A549 treated with DMSO at 1 μM for 4 hours (cell line): Measurements from ENCODE around the gene FUT7. TPM values are rescaled to one million over a fixed set of nuclear protein-coding genes. Genes with fewer than 3 reads are reported as not detected.

Source experiments
- total RNA-seq: library from RNA; stranded (reverse); fragments of 200-300 nt; extraction: Qiagen RNA extraction; gene quantifications from 5 replicates; pipeline ENCODE4 v1.2.3, GENCODE V29; 2022; ENCODE audit warnings: low read depth

Gene FUT7
- 0.12 TPM in 1 of 5 replicates, not detected in the others for total RNA-seq

DNA sequence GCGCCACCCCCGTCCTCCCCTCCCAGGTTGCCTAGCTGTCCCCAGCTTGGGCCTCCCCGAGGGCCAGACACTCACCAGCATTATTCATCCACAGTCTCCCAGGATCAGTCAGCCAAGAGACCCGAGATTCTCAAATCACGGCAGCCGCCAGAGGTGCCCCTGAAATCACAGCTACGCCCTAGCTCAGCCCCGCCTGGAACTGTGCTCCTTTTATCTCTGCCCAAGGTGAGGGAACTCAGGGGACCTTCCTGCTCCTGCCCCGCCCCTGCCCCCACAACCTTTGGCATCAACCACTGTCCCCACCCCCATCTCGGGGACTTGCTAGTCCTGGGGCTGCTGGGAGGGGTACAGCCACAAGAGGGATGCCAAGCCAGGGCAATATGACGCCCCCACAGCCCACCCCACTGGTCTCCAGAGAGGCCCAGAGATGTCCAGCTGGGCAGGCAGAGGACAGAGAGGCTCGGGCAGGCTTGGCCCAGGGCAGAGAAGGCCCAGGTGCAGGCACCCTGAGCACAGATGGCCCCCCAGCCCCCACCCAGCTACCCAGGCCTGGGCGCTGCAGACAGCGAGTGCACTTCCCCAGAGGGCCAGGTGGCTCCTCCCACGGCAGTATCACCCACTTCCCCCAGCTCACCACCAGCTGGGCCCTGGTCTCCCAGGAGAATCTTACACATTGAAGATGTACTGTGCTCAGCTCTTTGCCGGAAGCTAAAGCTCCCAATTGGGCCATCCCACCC is at the start of gene FUT7:
FUT7 (minus strand) TSS at position 185 of the 737 bp plus-strand sequence; CDS start at position 88, 97 bp downstream.

DNA sequence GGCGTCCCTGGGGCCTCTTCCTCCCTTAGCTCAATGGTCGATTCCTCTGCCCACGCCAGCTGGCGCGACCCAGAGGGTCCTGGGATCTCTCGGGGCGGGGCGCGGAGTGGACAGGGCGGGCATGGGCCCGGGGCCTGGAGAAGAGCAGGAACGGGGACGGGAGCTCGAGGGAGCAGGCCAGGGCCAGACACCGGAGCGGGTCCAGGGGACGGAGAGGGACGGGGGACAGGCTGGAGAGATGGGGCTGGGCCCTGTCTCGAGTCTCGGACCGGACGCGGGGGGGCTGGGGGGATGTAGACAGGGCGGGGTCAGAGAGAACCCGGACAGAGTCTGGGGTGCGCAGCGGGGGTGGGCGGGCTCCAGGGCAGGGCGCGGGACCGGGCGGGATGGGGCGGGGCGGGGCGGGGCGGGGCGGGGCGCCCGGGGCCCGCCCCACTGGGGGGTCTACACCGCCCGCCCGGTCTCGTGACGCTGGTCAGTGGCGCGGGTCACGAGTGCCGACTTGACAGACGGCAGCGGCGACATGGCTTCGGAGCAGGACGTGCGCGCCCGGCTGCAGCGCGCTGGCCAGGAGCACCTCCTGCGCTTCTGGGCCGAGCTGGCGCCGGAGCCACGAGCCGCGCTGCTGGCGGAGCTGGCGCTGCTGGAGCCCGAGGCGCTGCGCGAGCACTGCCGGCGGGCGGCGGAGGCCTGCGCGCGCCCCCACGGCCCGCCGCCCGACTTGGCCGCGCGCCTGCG is 45.3 kb upstream of the FUT7 start, which contains the start of gene UAP1L1:
UAP1L1 (plus strand) TSS at position 508 of the 738 bp plus-strand sequence; CDS start at position 524, 16 bp downstream.

GRCh38 chr9:137070201-137070905 is 38.5 kb upstream of the FUT7 start, which contains the start of gene SAPCD2:
Gene SAPCD2, minus strand, starts transcription at chr9:137070557. Its CDS starts 97 bp downstream, at chr9:137070460.

GRCh38 chr9:137053944-137054931 is 22.4 kb upstream of the FUT7 start, which contains the start of gene ENTPD2:
Gene ENTPD2, minus strand, starts transcription at chr9:137054061. Its CDS starts 64 bp downstream, at chr9:137053997.

GRCh38 chr9:137046088-137046787 is 14.3 kb upstream of the FUT7 start, which contains the start of gene NPDC1:
Gene NPDC1, minus strand, starts transcription at chr9:137046177. Its CDS starts 188 bp downstream, at chr9:137045989.

GRCh38 chr9:137027369-137028262 is 4.3 kb downstream of the FUT7 start, which contains the start of gene ABCA2:
Gene ABCA2, minus strand, starts transcription at chr9:137028237. Its CDS starts 97 bp downstream, at chr9:137028140.

GRCh38 chr9:136996361-136997292 is 35.3 kb downstream of the FUT7 start, which contains the start of gene CLIC3:
Gene CLIC3, minus strand, starts transcription at chr9:136996568. Its CDS starts 25 bp downstream, at chr9:136996543.

DNA sequence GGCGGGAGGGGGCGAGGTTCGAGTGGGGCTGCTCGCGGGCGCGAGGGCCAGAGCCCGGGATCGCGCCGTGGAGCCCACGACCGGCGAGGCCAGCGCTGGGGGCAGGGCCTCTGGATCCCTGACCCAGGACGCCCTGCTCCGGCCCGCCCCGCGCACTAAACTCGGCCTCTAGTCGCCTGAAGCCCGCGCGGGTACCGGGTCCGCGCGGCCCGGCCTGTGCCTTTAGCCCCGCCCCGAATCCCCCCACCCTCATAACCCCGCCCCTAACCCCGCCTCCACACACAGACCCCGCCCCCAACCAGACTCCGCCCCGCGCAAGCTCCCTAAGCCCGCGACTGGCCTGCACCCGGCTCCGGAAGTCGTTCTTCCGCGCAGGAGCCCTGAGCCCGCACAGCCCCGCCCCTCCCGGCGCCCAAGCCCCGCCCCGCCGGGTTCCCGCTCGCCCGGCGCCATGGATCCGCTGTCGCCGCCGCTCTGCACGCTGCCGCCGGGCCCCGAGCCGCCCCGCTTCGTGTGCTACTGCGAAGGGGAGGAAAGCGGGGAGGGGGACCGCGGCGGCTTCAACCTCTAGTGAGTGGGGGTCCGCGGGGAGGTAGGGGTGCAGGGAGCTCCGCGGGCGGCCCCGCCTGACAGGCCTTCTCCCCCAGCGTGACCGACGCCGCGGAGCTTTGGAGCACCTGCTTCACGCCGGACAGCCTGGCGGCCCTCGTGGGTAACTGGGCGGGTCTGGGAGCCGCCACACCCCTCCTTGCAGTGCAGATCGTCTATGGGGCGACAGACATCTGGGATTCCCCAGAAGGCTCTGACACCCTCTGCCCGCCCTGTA is 39.7 kb downstream of the FUT7 start, which contains the start of gene PAXX:
PAXX (plus strand) TSS at position 430 of the 826 bp plus-strand sequence; CDS start at position 452, 22 bp downstream.

GRCh38 chr9:136982232-136983051 is 49.4 kb downstream of the FUT7 start, which contains the start of gene LCNL1:
Gene LCNL1, plus strand, starts transcription at chr9:136982993. Its CDS starts 594 bp downstream, at chr9:136983587.

Other genes with a start within 250 kb of the FUT7 start
- 64.9 to 72.6 TPM (median 70.3 TPM) in 5 replicates for gene TMEM141, start 240.7 kb downstream of the FUT7 start, total RNA-seq
- gene CCDC183, start 235.8 kb downstream of the FUT7 start, total RNA-seq = 0.10 to 0.34 TPM (median 0.26 TPM) in 5 replicates
- 65.6 to 91.8 TPM (median 82.0 TPM) in 5 replicates for gene RABL6, start 224.1 kb downstream of the FUT7 start, total RNA-seq
- 3.2 to 4.8 TPM (median 3.8 TPM) in 5 replicates for gene AJM1, start 189.6 kb downstream of the FUT7 start, total RNA-seq
- gene PHPT1, start 182.7 kb downstream of the FUT7 start, total RNA-seq = 270 to 314 TPM (median 281 TPM) in 5 replicates
- 1.8 to 5.4 TPM (median 4.1 TPM) in 5 replicates for gene MAMDC4, start 179.7 kb downstream of the FUT7 start, total RNA-seq
- gene EDF1, start 165.8 kb downstream of the FUT7 start, total RNA-seq = 440 to 480 TPM (median 443 TPM) in 5 replicates
- gene TRAF2, start 145.6 kb downstream of the FUT7 start, total RNA-seq = 42.4 to 76.5 TPM (median 63.8 TPM) in 5 replicates
- 67.1 to 97.1 TPM (median 91.2 TPM) in 5 replicates for gene FBXW5, start 87.3 kb downstream of the FUT7 start, total RNA-seq
- 0.71 to 1.5 TPM (median 1.1 TPM) in 5 replicates for gene C8G, start 86.8 kb downstream of the FUT7 start, total RNA-seq
- gene LCN12, start 79.8 kb downstream of the FUT7 start, total RNA-seq = 0.95 to 1.9 TPM (median 1.4 TPM) in 5 replicates
- gene PTGDS, start 54.6 kb downstream of the FUT7 start, total RNA-seq = 0.28 to 0.37 TPM (median 0.33 TPM) in 3 of 5 replicates, not detected in the others
- gene LCNL1, start 49.1 kb downstream of the FUT7 start, total RNA-seq = 0.02 to 0.10 TPM (median 0.05 TPM) in 3 of 5 replicates, not detected in the others
- gene PAXX, start 39.7 kb downstream of the FUT7 start, total RNA-seq = 44.8 to 86.6 TPM (median 72.0 TPM) in 5 replicates
- 2.2 to 2.7 TPM (median 2.6 TPM) in 5 replicates for gene CLIC3, start 35.5 kb downstream of the FUT7 start, total RNA-seq
- 19.3 to 29.0 TPM (median 25.8 TPM) in 5 replicates for gene ABCA2, start 3.9 kb downstream of the FUT7 start, total RNA-seq
- gene NPDC1, start 14.1 kb upstream of the FUT7 start, total RNA-seq = 43.4 to 83.2 TPM (median 74.9 TPM) in 5 replicates
- gene ENTPD2, start 22.0 kb upstream of the FUT7 start, total RNA-seq = 0.67 to 0.95 TPM (median 0.82 TPM) in 5 replicates
- gene SAPCD2, start 38.5 kb upstream of the FUT7 start, total RNA-seq = 15.1 to 29.3 TPM (median 23.8 TPM) in 5 replicates
- gene UAP1L1, start 45.4 kb upstream of the FUT7 start, total RNA-seq = 10.5 to 16.3 TPM (median 11.5 TPM) in 5 replicates
- 44.5 to 52.7 TPM (median 47.9 TPM) in 5 replicates for gene MAN1B1, start 54.9 kb upstream of the FUT7 start, total RNA-seq
- 73.1 to 121 TPM (median 107 TPM) in 5 replicates for gene DPP7, start 82.6 kb upstream of the FUT7 start, total RNA-seq
- 0.10 to 0.62 TPM (median 0.57 TPM) in 5 replicates for gene GRIN1, start 107.1 kb upstream of the FUT7 start, total RNA-seq
- 0.26 to 1.5 TPM (median 1.0 TPM) in 5 replicates for gene LRRC26, start 138.0 kb upstream of the FUT7 start, total RNA-seq
- gene TMEM210, start 140.0 kb upstream of the FUT7 start, total RNA-seq = not detected in 5 replicates
- 24.3 to 40.2 TPM (median 35.5 TPM) in 5 replicates for gene ANAPC2, start 156.5 kb upstream of the FUT7 start, total RNA-seq
- gene SSNA1, start 156.6 kb upstream of the FUT7 start, total RNA-seq = 108 to 146 TPM (median 135 TPM) in 5 replicates
- gene TPRN, start 168.7 kb upstream of the FUT7 start, total RNA-seq = 6.0 to 10.7 TPM (median 9.6 TPM) in 5 replicates
- gene TMEM203, start 173.6 kb upstream of the FUT7 start, total RNA-seq = 32.6 to 45.1 TPM (median 44.4 TPM) in 5 replicates
- gene NDOR1, start 173.6 kb upstream of the FUT7 start, total RNA-seq = 12.5 to 19.9 TPM (median 19.0 TPM) in 5 replicates
- gene RNF208, start 190.2 kb upstream of the FUT7 start, total RNA-seq = 1.2 to 2.7 TPM (median 1.8 TPM) in 5 replicates
- gene CYSRT1, start 193.1 kb upstream of the FUT7 start, total RNA-seq = 3.2 to 4.2 TPM (median 3.6 TPM) in 5 replicates
- gene RNF224, start 195.4 kb upstream of the FUT7 start, total RNA-seq = 0.08 to 0.16 TPM (median 0.14 TPM) in 5 replicates
- 0.07 to 0.14 TPM (median 0.11 TPM) in 4 of 5 replicates, not detected in the other for gene SLC34A3, start 198.8 kb upstream of the FUT7 start, total RNA-seq
- gene TUBB4B, start 209.2 kb upstream of the FUT7 start, total RNA-seq = 639 to 790 TPM (median 684 TPM) in 5 replicates
- gene STPG3, start 219.2 kb upstream of the FUT7 start, total RNA-seq = not detected in 5 replicates
- 44.5 to 62.3 TPM (median 53.7 TPM) in 5 replicates for gene NELFB, start 223.2 kb upstream of the FUT7 start, total RNA-seq
- 18.6 to 28.5 TPM (median 28.1 TPM) in 5 replicates for gene TOR4A, start 245.6 kb upstream of the FUT7 start, total RNA-seq